Lung (tissue), 12 donors: Measurements from ENCODE around the gene C19orf12. TPM values are rescaled to one million over a fixed set of nuclear protein-coding genes. Genes with fewer than 3 reads are reported as not detected.

ENCODE experiments used
- ATAC-seq: fragments of 200-7000 bp; cut with Tn5 transposase; one replicate; pipeline ENCODE4 v1.9.1; 2020; ENCODE audit warnings: moderate number of reproducible peaks; ENCODE audit not compliant: insufficient read depth, low FRiP score
- DNase-seq, 3 donors: peaks; one replicate each; pipeline ENCODE4 v3.0.0-alpha.2; 2013 to 2017
- H3K27ac ChIP-seq, 2 donors: one replicate each; pipeline ENCODE4 v1.5.1; 2013; ENCODE audit warnings: mild to moderate bottlenecking in 2 of 2, moderate library complexity in 2 of 2, control low read depth in 1 of 2, inconsistent platforms in 1 of 2, low read depth in 1 of 2, low read length in 1 of 2
- H3K27me3 ChIP-seq, 3 donors: one replicate each; pipeline ENCODE4 v1.5.1; 2013; ENCODE audit warnings: low read length in 2 of 3; ENCODE audit not compliant: control insufficient read depth in 3 of 3, insufficient read depth in 3 of 3
- H3K36me3 ChIP-seq, 4 donors: one replicate each; pipeline ENCODE4 v1.5.1; 2013; ENCODE audit warnings: low read length in 4 of 4, mild to moderate bottlenecking in 1 of 4, moderate library complexity in 1 of 4; ENCODE audit not compliant: control insufficient read depth in 4 of 4, insufficient read depth in 4 of 4
- H3K4me1 ChIP-seq, 5 donors: one replicate each; pipeline ENCODE4 v1.5.1; 2013; ENCODE audit warnings: low read length in 5 of 5, mild to moderate bottlenecking in 2 of 5, moderate library complexity in 1 of 5; ENCODE audit not compliant: control insufficient read depth in 5 of 5, insufficient read depth in 5 of 5
- H3K4me3 ChIP-seq: one replicate; pipeline ENCODE4 v1.5.1; 2013; ENCODE audit warnings: mild to moderate bottlenecking, control low read depth, moderate library complexity
- H3K9ac ChIP-seq, 2 donors: one replicate each; pipeline ENCODE4 v1.5.1; 2013; ENCODE audit warnings: low read length in 2 of 2, control low read depth in 1 of 2; ENCODE audit not compliant: insufficient read depth in 1 of 2
- H3K9me3 ChIP-seq, 4 donors: one replicate each; pipeline ENCODE4 v1.5.1; 2013; ENCODE audit warnings: low read length in 3 of 4, mild to moderate bottlenecking in 1 of 4, moderate library complexity in 1 of 4; ENCODE audit not compliant: control insufficient read depth in 4 of 4, insufficient read depth in 3 of 4
- WGBS, 2 donors: extraction: QIAGEN DNeasy Blood & Tissue Kit; methylation state at CpG; one replicate each; pipeline ENCODE4 v1.1.7; 2013; 5-methylcytosine and 5-hydroxymethylcytosine counted together
- polyA plus RNA-seq, 2 donors: library from polyadenylated mRNA; stranded (reverse); fragments of 200-250 nt; gene quantifications; one replicate each; pipeline ENCODE4 v1.2.1, GENCODE V29; 2013
- total RNA-seq, 2 donors: library from RNA; depleted of rRNA in 1 of 2; stranded (reverse); fragments of >200 nt in 1 of 2; gene quantifications; one replicate each; pipeline ENCODE4 v1.2.1, GENCODE V29; 2014 to 2021
- TF ChIP-seq, protein P1 (sequence below): IDR thresholded peaks from 2 replicates; pipeline ENCODE4 v1.5.1; 2012; ENCODE audit warnings: mild to moderate bottlenecking; ENCODE audit errors: control extremely low read depth, extremely low read depth
- donor health status: control.
- donor health status: control.
- donor health status: Bipolar disorder and iron deficiency.
- donor health status: healthy.
- donor health status: DM: yes; HTN: yes; CAD: no.

C19orf12 gene
- total and polyA plus RNA-seq, 4 donors = 11.4 to 26.0 (median 17.7) TPM

GRCh38 chr19:29708554-29709439, 6.3 kb downstream of the C19orf12 start:
- 82 to 87% methylated on average over 18 of the region's 18 CpGs for WGBS, 2 donors

DNA sequence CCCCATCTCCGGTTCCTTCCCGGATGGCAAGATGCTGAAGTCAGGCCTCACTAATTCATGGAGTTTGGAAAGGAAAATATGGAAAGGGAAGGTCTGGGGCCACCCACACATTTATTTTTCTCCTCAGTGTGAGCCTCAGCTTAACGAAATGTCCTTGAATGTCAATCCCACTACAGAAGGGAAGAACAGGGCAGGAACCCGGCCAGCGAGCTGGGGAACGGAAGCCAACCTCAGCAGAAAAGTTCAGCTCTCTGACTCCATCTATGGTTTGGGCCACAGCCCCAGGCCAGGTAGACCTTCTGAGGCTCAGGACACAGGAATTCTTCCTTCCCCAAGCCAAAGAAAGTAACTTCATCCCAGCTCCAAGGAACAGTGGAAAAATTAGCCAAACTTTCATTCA, 8.4 kb downstream of the C19orf12 start:
- Histone ChIP-seq H3K4me1 (no peaks in the 10 kb centered on the region), H3K9ac (no peak overlapping the region), H3K27me3 (no peaks in the 10 kb centered on the region), H3K9me3 (no peaks in the 10 kb centered on the region), H3K27ac (no peak overlapping the region), H3K4me3 (no peak overlapping the region), H3K36me3 (peaks cover 0 to 29% (median 6%) of the 10 kb centered on the region in 4 donors)
- 91 to 95% methylated on average over 6 of the region's 6 CpGs for WGBS, 2 donors
- no peak for ATAC-seq
- DNase-seq = no peak
- TF ChIP-seq, protein P1, sequence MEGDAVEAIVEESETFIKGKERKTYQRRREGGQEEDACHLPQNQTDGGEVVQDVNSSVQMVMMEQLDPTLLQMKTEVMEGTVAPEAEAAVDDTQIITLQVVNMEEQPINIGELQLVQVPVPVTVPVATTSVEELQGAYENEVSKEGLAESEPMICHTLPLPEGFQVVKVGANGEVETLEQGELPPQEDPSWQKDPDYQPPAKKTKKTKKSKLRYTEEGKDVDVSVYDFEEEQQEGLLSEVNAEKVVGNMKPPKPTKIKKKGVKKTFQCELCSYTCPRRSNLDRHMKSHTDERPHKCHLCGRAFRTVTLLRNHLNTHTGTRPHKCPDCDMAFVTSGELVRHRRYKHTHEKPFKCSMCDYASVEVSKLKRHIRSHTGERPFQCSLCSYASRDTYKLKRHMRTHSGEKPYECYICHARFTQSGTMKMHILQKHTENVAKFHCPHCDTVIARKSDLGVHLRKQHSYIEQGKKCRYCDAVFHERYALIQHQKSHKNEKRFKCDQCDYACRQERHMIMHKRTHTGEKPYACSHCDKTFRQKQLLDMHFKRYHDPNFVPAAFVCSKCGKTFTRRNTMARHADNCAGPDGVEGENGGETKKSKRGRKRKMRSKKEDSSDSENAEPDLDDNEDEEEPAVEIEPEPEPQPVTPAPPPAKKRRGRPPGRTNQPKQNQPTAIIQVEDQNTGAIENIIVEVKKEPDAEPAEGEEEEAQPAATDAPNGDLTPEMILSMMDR = no peak

More at GRCh38 chr19:29708554-29709439, 6.3 kb downstream of the C19orf12 start:
- DNase-seq (no peak), ATAC-seq (no peak)
- no peak overlapping the region for H3K9ac ChIP-seq
- H3K27me3 ChIP-seq = no peaks in the 10 kb centered on the region
- H3K4me1 ChIP-seq = peaks cover 0 to 3% (median 0%) of the 10 kb centered on the region in 5 donors
- peaks cover 0 to 22% (median 2%) of the 10 kb centered on the region in 4 donors for H3K36me3 ChIP-seq
- no peak overlapping the region for H3K4me3 ChIP-seq
- TF ChIP-seq, protein P1 = no peak
- H3K9me3 ChIP-seq = no peaks in the 10 kb centered on the region
- no peak overlapping the region for H3K27ac ChIP-seq

DNA sequence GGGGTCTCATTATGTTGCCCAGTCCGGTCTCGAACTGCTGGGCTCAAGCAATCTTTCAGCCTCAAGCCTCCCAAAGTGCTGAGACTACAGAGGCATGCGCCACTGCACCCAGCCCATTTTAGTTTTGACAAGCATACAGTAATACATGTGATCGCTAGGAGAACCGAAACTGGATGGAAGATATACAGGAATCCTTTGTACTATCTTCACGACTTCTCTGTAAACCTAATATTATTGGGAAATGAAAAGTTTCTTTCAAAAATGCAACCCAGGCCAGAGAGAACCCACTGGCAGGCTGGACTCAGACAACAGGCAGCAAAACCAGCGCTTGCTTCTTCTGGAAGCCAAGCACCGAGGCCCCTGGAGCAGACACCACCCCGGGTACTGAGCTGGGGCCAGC, 9.4 kb downstream of the C19orf12 start:
- Histone ChIP-seq H3K4me1 (no peaks in the 10 kb centered on the region), H3K9me3 (no peaks in the 10 kb centered on the region), H3K27ac (no peak overlapping the region), H3K9ac (no peak overlapping the region), H3K4me3 (no peak overlapping the region), H3K27me3 (no peaks in the 10 kb centered on the region), H3K36me3 (peaks cover 0 to 29% (median 6%) of the 10 kb centered on the region in 4 donors)
- DNase-seq (no peak), ATAC-seq (no peak)
- TF ChIP-seq, protein P1 = no peak
- 95 to 97% methylated on average over 9 of the region's 9 CpGs for WGBS, 2 donors
